A673 (cell line): ENCODE measurements around the gene OR12D2.
"Not testable (repeated sequence)": the region's sequence is repeated elsewhere in the genome, so short reads cannot be mapped to it uniquely, and the experiment has no call there.

Source experiments
- CTCF ChIP-seq: fragments of 300-800, 200-600 bp; sonication (generic); conservative IDR thresholded peaks from 2 replicates; pipeline ENCODE4 v1.5.1; 2017; ENCODE audit warnings: low read depth, mild to moderate bottlenecking, antibody characterized with exemption, low read length, moderate library complexity, mixed read lengths
- EZH2 ChIP-seq: fragments of 200-600 bp; sonication (generic); IDR thresholded peaks from 2 replicates; pipeline ENCODE4 v1.6.1; 2017; ENCODE audit warnings: borderline replicate concordance, low read depth, mild to moderate bottlenecking, mixed read lengths, antibody characterized with exemption, low read length; ENCODE audit not compliant: poor library complexity, severe bottlenecking

GRCh38 chr6:29436730-29437129, 41.3 kb downstream of the OR12D2 start:
- not testable (repeated sequence) for TF ChIP-seq CTCF, EZH2
